ENCODE data around the gene GGCT. TPM values are rescaled to one million over a fixed set of nuclear protein-coding genes. Genes with fewer than 3 reads are reported as not detected.

GGCT gene
- total RNA-seq, 2 experiments from 2014 or later: 60.5 to 68.0 TPM

GRCh38 chr7:30452280-30452930 lies 52.2 kb downstream of the GGCT start:
- no peak overlapping the region for H3K27ac Mint-ChIP-seq
- ChIA-PET CTCF (no interaction called here), POLR2A (no interaction called here)
- H3K9me3 Mint-ChIP-seq: no peaks in the 10 kb centered on the region
- DNase-seq: no peak
- peaks cover 14% of the 10 kb centered on the region for H3K36me3 Mint-ChIP-seq
- no peaks in the 10 kb centered on the region for H3K27me3 Mint-ChIP-seq
- H3K4me1 Mint-ChIP-seq (ENCODE audit: low read depth): no peaks in the 10 kb centered on the region
- intact Hi-C loops (cut with micrococcal nuclease): no loop called here
- no peak overlapping the region for H3K4me3 Mint-ChIP-seq

- Mint-ChIP-seq H3K27ac (no peak overlapping the region), H3K36me3 (peaks cover 20% of the 10 kb centered on the region), H3K9me3 (no peaks in the 10 kb centered on the region), H3K4me1 (ENCODE audit: low read depth) (no peaks in the 10 kb centered on the region), H3K4me3 (no peak overlapping the region), H3K27me3 (no peaks in the 10 kb centered on the region)
- CTCF ChIA-PET: no interaction called here
- POLR2A ChIA-PET: no interaction called here
- no peak for DNase-seq
- intact Hi-C loops (cut with micrococcal nuclease): no loop called here
Measured at GRCh38 chr7:30451539-30452279, 52.9 kb downstream of the GGCT start.

GRCh38 chr7:30450983-30451497 lies 53.6 kb downstream of the GGCT start:
- H3K27me3 Mint-ChIP-seq: no peaks in the 10 kb centered on the region
- no peak for DNase-seq
- H3K36me3 Mint-ChIP-seq: peaks cover 19% of the 10 kb centered on the region
- ChIA-PET CTCF (no interaction called here), POLR2A (no interaction called here)
- H3K27ac Mint-ChIP-seq: no peak overlapping the region
- H3K4me1 Mint-ChIP-seq (ENCODE audit: low read depth): peaks cover under 1% of the 10 kb centered on the region
- H3K4me3 Mint-ChIP-seq: no peak overlapping the region
- no peaks in the 10 kb centered on the region for H3K9me3 Mint-ChIP-seq
- intact Hi-C loops (cut with micrococcal nuclease): no loop called here

GRCh38 chr7:30450240-30450982 lies 54.2 kb downstream of the GGCT start:
- POLR2A ChIA-PET: no interaction called here
- Mint-ChIP-seq H3K27ac (no peak overlapping the region), H3K27me3 (no peaks in the 10 kb centered on the region), H3K4me1 (ENCODE audit: low read depth) (peaks cover 2% of the 10 kb centered on the region), H3K4me3 (no peak overlapping the region), H3K36me3 (peaks cover 20% of the 10 kb centered on the region), H3K9me3 (no peaks in the 10 kb centered on the region)
- DNase-seq: no peak
- intact Hi-C loops (cut with micrococcal nuclease): no loop called here
- CTCF ChIA-PET: no interaction called here

- H3K27ac Mint-ChIP-seq: no peak overlapping the region
- POLR2A ChIA-PET: interaction anchor here (1.3 kb wide), 1 partner anchor 30 kb away, joined by 3 read pairs; the partner anchor contains the start of gene NOD1
- peaks cover 2% of the 10 kb centered on the region for H3K4me1 Mint-ChIP-seq (ENCODE audit: low read depth)
- H3K36me3 Mint-ChIP-seq: peaks cover 20% of the 10 kb centered on the region
- H3K4me3 Mint-ChIP-seq: no peak overlapping the region
- CTCF ChIA-PET: no interaction called here
- no peaks in the 10 kb centered on the region for H3K27me3 Mint-ChIP-seq
- H3K9me3 Mint-ChIP-seq: no peaks in the 10 kb centered on the region
- DNase-seq: no peak
- intact Hi-C loops (cut with micrococcal nuclease): no loop called here
Measured at GRCh38 chr7:30448461-30449189, 56.0 kb downstream of the GGCT start.

GRCh38 chr7:30447466-30447865 lies 57.2 kb downstream of the GGCT start:
- POLR2A ChIA-PET: no interaction called here
- CTCF ChIA-PET: interaction anchor here (0.6 kb wide), 1 partner anchor 107 kb away, joined by 4 read pairs; no protein-coding TSS in a partner anchor
- Mint-ChIP-seq H3K27me3 (no peaks in the 10 kb centered on the region), H3K4me1 (ENCODE audit: low read depth) (peaks cover 2% of the 10 kb centered on the region), H3K27ac (no peak overlapping the region), H3K9me3 (no peaks in the 10 kb centered on the region), H3K36me3 (peaks cover 20% of the 10 kb centered on the region), H3K4me3 (no peak overlapping the region)
- intact Hi-C loops (cut with micrococcal nuclease): no loop called here
- DNase-seq: no peak

Other genes starting within 250 kb of the GGCT start
- 10 to 100 TPM in 1 of 2 experiments, 1 to 10 TPM in 1; 9.6 to 10.5 TPM for gene ZNRF2, start 220.2 kb downstream of the GGCT start, total RNA-seq
- gene NOD1, start 26.0 kb downstream of the GGCT start, total RNA-seq: 10 to 100 TPM; 12.8 to 14.0 TPM
- gene GARS1, start 90.0 kb upstream of the GGCT start, total RNA-seq: 100 to 1,000 TPM; 345 to 368 TPM
- under 1 TPM in 1 of 2 experiments, not detected in 1; 0.07 TPM for gene CRHR2, start 177.6 kb upstream of the GGCT start, total RNA-seq
- gene INMT, start 247.3 kb upstream of the GGCT start, total RNA-seq: not detected

Data from activated CD4-positive, alpha-beta memory T cell treated with anti-CD3 and anti-CD28 coated beads for 36 hours (primary cell).